Islet precursor cell (in vitro differentiated cells): ENCODE data around the gene PIK3R5.

ENCODE experiments used
- DNase-seq: peaks from one replicate; pipeline ENCODE4 v3.0.0-alpha.2; 2018

PIK3R5 gene

GRCh38 chr17:8855477-8856204 lies 109.9 kb downstream of the PIK3R5 start:
- no peak for DNase-seq

- DNase-seq, result no peak
These were observed 113.9 kb downstream of the PIK3R5 start for GRCh38 chr17:8851600-8851999.

GRCh38 chr17:8849311-8850041 lies 116.0 kb downstream of the PIK3R5 start:
- DNase-seq, result no peak

- no peak for DNase-seq
These were observed 117.6 kb downstream of the PIK3R5 start for GRCh38 chr17:8847891-8848290.

GRCh38 chr17:8846768-8847211 lies 118.7 kb downstream of the PIK3R5 start:
- DNase-seq, result peak; percentile 76

- no peak for DNase-seq
These were observed 121.0 kb downstream of the PIK3R5 start for GRCh38 chr17:8844229-8845218.

- DNase-seq, result no peak
These were observed 122.2 kb downstream of the PIK3R5 start for GRCh38 chr17:8843344-8843743.

GRCh38 chr17:8841844-8842243 lies 123.7 kb downstream of the PIK3R5 start:
- DNase-seq, result no peak

- no peak for DNase-seq
These were observed 126.0 kb downstream of the PIK3R5 start for GRCh38 chr17:8839410-8839935.

GRCh38 chr17:8838551-8839095 lies 126.9 kb downstream of the PIK3R5 start:
- no peak for DNase-seq

GRCh38 chr17:8837563-8838075 lies 127.9 kb downstream of the PIK3R5 start:
- DNase-seq, result no peak

- DNase-seq, result no peak
These were observed 128.5 kb downstream of the PIK3R5 start for GRCh38 chr17:8836821-8837562.

GRCh38 chr17:8835631-8836364 lies 129.7 kb downstream of the PIK3R5 start:
- DNase-seq, result no peak

- DNase-seq, result peak; percentile 79
These were observed 130.4 kb downstream of the PIK3R5 start for GRCh38 chr17:8835106-8835505.

GRCh38 chr17:8832711-8833352 lies 132.7 kb downstream of the PIK3R5 start:
- peak; percentile 85 for DNase-seq

- no peak for DNase-seq
These were observed 134.2 kb downstream of the PIK3R5 start for GRCh38 chr17:8831234-8831849.

GRCh38 chr17:8830141-8830540 lies 135.4 kb downstream of the PIK3R5 start:
- peak; percentile 54 for DNase-seq

GRCh38 chr17:8829036-8829941 lies 136.2 kb downstream of the PIK3R5 start:
- DNase-seq, result no peak
